ENCODE results near the gene EPHB3. TPM values are rescaled to one million over a fixed set of nuclear protein-coding genes. Genes with fewer than 3 reads are reported as not detected.

The EPHB3 gene
- total RNA-seq, 1 donor from 2014 or later = 17.7 TPM

DNA sequence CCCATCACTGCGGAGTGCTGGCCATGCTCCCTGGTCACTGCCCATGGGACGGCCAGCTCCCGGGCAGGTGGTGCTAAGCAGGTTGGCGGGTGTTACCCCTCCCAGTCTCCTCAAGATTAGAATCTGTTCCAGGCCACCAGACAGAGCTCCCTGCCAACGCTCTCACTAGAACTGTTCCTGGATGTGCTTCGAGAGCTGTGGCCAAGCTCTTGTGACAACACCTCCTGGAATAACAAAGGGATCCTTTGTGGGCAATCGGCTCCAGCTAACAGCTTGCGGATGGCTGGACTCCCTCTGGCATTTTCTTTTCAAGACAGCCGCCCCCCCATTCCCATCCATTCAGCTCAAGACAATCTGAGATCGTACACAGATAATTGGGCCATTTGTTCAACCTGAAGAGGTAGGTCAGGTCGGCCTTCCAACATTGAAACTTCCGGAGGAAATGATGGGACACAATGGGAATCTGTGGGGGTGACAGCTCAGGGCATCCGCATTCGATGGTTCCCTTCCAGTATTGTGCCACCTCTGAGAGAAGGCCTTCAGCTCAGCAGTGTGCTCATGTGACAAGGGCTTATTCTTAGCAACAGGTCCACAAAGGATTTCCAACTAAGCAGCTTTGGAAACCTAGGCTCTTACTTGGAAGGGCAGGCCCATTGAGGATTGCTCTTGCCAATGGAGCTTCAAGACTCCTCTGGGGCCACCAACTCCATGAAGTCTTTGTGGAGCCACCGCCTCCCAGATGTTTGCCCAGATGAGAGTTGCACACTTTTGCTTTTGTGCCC is 11.6 kb upstream of the EPHB3 start:
- TF ChIP-seq POLR2A (IDR thresholded peaks at IDR 0.05) (no peak), CTCF (IDR thresholded peaks at IDR 0.05) (no peak), POLR2AphosphoS5 (IDR thresholded peaks at IDR 0.05; ENCODE audit: insufficient read depth in 1 of 2, low read depth in 1 of 2) (no peak)
- no peak for DNase-seq (ENCODE audit: extremely low spot score in 2 of 2)
- Histone ChIP-seq H3K4me3 (no peak overlapping the region), H3K27me3 (no peaks in the 10 kb centered on the region), H3K36me3 (no peaks in the 10 kb centered on the region), H3K27ac (no peak overlapping the region), H3K9me3 (no peaks in the 10 kb centered on the region), H3K4me1 (no peaks in the 10 kb centered on the region)
- intact Hi-C loops (cut with DNase I) = no loop called here

DNA sequence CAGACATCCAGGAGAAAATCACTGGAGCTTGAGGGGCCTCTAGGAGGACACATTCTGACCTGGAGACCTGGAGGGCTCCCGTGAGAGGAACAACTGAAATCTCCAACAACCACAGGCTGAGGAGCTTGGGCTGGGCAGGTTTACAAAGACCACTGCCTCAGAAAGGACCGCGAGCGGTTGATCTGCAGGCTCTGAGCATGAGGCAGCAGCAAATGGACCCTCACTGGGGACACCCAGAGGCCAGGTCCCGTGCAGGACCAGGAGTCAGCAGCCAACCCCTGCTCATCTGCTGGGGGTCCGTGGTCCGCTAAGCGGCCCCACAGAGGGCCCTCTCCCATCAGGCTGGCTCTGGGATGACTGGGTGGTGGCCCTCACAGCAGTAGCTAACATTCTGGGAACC is 10.5 kb upstream of the EPHB3 start:
- no peaks in the 10 kb centered on the region for H3K36me3 ChIP-seq
- no peaks in the 10 kb centered on the region for H3K27me3 ChIP-seq
- H3K27ac ChIP-seq = no peak overlapping the region
- TF ChIP-seq CTCF (IDR thresholded peaks at IDR 0.05) = no peak
- no peak for TF ChIP-seq POLR2A (IDR thresholded peaks at IDR 0.05)
- no peaks in the 10 kb centered on the region for H3K9me3 ChIP-seq
- H3K4me3 ChIP-seq = no peak overlapping the region
- H3K4me1 ChIP-seq = no peaks in the 10 kb centered on the region
- no peak for DNase-seq (ENCODE audit: extremely low spot score in 2 of 2)
- intact Hi-C loops (cut with DNase I) = no loop called here

- Histone ChIP-seq H3K9me3 (no peaks in the 10 kb centered on the region), H3K4me1 (no peaks in the 10 kb centered on the region), H3K27ac (no peak overlapping the region), H3K36me3 (no peaks in the 10 kb centered on the region), H3K4me3 (no peak overlapping the region), H3K27me3 (no peaks in the 10 kb centered on the region)
- TF ChIP-seq POLR2A (IDR thresholded peaks at IDR 0.05) (no peak), POLR2AphosphoS5 (IDR thresholded peaks at IDR 0.05; ENCODE audit: insufficient read depth in 1 of 2, low read depth in 1 of 2) (no peak), CTCF (IDR thresholded peaks at IDR 0.05) (no peak)
- no peak for DNase-seq (ENCODE audit: extremely low spot score in 2 of 2)
- intact Hi-C loops (cut with DNase I) = no loop called here
These were observed 9.8 kb upstream of the EPHB3 start for GRCh38 chr3:184551614-184552256.

DNA sequence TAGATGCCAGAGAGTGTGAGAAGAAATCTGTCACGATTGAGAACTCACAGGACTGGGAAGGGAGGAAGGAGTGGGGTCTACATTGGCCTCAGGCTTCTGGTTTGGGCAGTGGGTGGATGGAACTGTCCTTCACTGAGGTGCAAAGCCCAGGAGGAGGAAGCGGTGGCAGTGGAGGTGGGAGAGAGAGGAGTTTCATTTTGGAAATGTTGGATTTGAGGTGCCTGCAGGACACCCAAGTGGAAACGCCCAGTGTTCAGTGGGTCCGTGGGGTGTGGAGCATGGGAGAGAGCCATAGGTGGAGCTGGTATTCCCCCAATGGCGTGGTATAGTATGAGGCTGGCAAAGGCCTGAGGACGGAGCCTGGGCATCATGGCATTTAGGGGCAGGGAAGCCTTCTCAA is 9.3 kb upstream of the EPHB3 start:
- intact Hi-C loops (cut with DNase I) = no loop called here
- no peaks in the 10 kb centered on the region for H3K9me3 ChIP-seq
- DNase-seq (ENCODE audit: extremely low spot score in 2 of 2) = no peak
- no peak for TF ChIP-seq CTCF (IDR thresholded peaks at IDR 0.05)
- no peak for TF ChIP-seq POLR2A (IDR thresholded peaks at IDR 0.05)
- no peak for TF ChIP-seq POLR2AphosphoS5 (IDR thresholded peaks at IDR 0.05; ENCODE audit: insufficient read depth in 1 of 2, low read depth in 1 of 2)
- H3K27ac ChIP-seq = no peak overlapping the region
- no peaks in the 10 kb centered on the region for H3K4me1 ChIP-seq
- H3K36me3 ChIP-seq = no peaks in the 10 kb centered on the region
- no peak overlapping the region for H3K4me3 ChIP-seq
- no peaks in the 10 kb centered on the region for H3K27me3 ChIP-seq

GRCh38 chr3:184552863-184553262 is 8.7 kb upstream of the EPHB3 start:
- intact Hi-C loops (cut with DNase I) = no loop called here
- no peak for TF ChIP-seq POLR2A (IDR thresholded peaks at IDR 0.05)
- no peak for TF ChIP-seq CTCF (IDR thresholded peaks at IDR 0.05)
- no peak for TF ChIP-seq POLR2AphosphoS5 (IDR thresholded peaks at IDR 0.05; ENCODE audit: insufficient read depth in 1 of 2, low read depth in 1 of 2)

More at GRCh38 chr3:184552863-184553262, 8.7 kb upstream of the EPHB3 start:
- Histone ChIP-seq H3K4me3 (no peak overlapping the region), H3K4me1 (no peaks in the 10 kb centered on the region), H3K27me3 (no peaks in the 10 kb centered on the region), H3K27ac (no peak overlapping the region), H3K36me3 (no peaks in the 10 kb centered on the region), H3K9me3 (no peaks in the 10 kb centered on the region)
- no peak for DNase-seq (ENCODE audit: extremely low spot score in 2 of 2)
